Left ventricle myocardium superior (tissue), 1 donor: ENCODE results near the gene FDXACB1. TPM values are rescaled to one million over a fixed set of nuclear protein-coding genes. Genes with fewer than 3 reads are reported as not detected.

Experiments used
- ATAC-seq: fragments of 200-7000 bp; cut with Tn5 transposase; one replicate; pipeline ENCODE4 v1.9.1; 2020; ENCODE audit warnings: mild to moderate bottlenecking, moderate library complexity
- DNase-seq: peaks from one replicate; pipeline ENCODE4 v3.0.0-alpha.2; 2020
- intact Hi-C: fragments of 100-400 bp; cut with micrococcal nuclease; formaldehyde crosslinking; loops from one replicate; pipeline ENCODE4 v1.11.0; 2022
- total RNA-seq: library from RNA; stranded (reverse); fragmentation: NEBNext Ultra II Directional; extraction: Animal tissue kit (Norgen Biotek cat#: 25700); gene quantifications from one replicate; pipeline ENCODE4 v1.2.1, GENCODE V29; 2021
- donor health status: DM: no; HTN: yes; CAD: no; lungs with severe emphysema.

FDXACB1 gene
- total RNA-seq, 1 donor from 2014 or later = 1.3 TPM

- DNase-seq (no peak), ATAC-seq (no peak)
- intact Hi-C loops = no loop called here
Measured at GRCh38 chr11:111826322-111826950, 52.5 kb downstream of the FDXACB1 start.

Other genes with a start within 250 kb of the FDXACB1 start
- 7.4 TPM for gene PPP2R1B, start 112.8 kb downstream of the FDXACB1 start, total RNA-seq
- gene ALG9, start 7.6 kb downstream of the FDXACB1 start, total RNA-seq = 15.2 TPM
- gene CFAP68, start 376 bp upstream of the FDXACB1 start, total RNA-seq = 26.1 TPM
- gene CRYAB, start 32.6 kb upstream of the FDXACB1 start, total RNA-seq = 6,681 TPM
- gene HSPB2, start 33.6 kb upstream of the FDXACB1 start, total RNA-seq = 37.0 TPM
- 1.0 TPM for gene C11orf52, start 39.7 kb upstream of the FDXACB1 start, total RNA-seq
- 19.6 TPM for gene DIXDC1, start 58.2 kb upstream of the FDXACB1 start, total RNA-seq
- 189 TPM for gene DLAT, start 146.2 kb upstream of the FDXACB1 start, total RNA-seq
- 1.6 TPM for gene PIH1D2, start 194.9 kb upstream of the FDXACB1 start, total RNA-seq
- gene NKAPD1, start 195.1 kb upstream of the FDXACB1 start, total RNA-seq = 7.7 TPM
- 158 TPM for gene TIMM8B, start 207.6 kb upstream of the FDXACB1 start, total RNA-seq
- 269 TPM for gene SDHD, start 207.7 kb upstream of the FDXACB1 start, total RNA-seq